SK-N-SH treated with all-trans-retinoic acid at 6 μM for 48 hours (cell line): ENCODE results near the gene XAB2.

Source experiments
- ARNTL ChIP-seq: fragments of 450-650 bp; formaldehyde crosslinking; IDR thresholded peaks from 2 replicates; pipeline ENCODE4 v1.5.0; 2020; ENCODE audit warnings: low read depth, mild to moderate bottlenecking, moderate library complexity, borderline replicate concordance
- BACH2 ChIP-seq: fragments of 250-450 bp; sonication (Bioruptor Pico); IDR thresholded peaks from 2 replicates; pipeline ENCODE4 v1.9.0; 2021; ENCODE audit warnings: mild to moderate bottlenecking, borderline replicate concordance
- CREB5 ChIP-seq: fragments of 250-450 bp; sonication (Bioruptor Pico); IDR thresholded peaks from 2 replicates; pipeline ENCODE4 v1.5.1; 2020; ENCODE audit warnings: low read depth, mild to moderate bottlenecking, moderate library complexity
- ESRRG ChIP-seq: fragments of 250-450 bp; sonication (Bioruptor Pico); IDR thresholded peaks from 2 replicates; pipeline ENCODE4 v1.6.1; 2021; ENCODE audit warnings: mild to moderate bottlenecking
- RARB ChIP-seq: fragments of 250-450 bp; sonication (Bioruptor Pico); IDR thresholded peaks from 2 replicates; pipeline ENCODE4 v1.8.0; 2021; ENCODE audit warnings: mild to moderate bottlenecking, moderate library complexity
- SNAI2 ChIP-seq: fragments of 250-450 bp; sonication (Bioruptor Pico); IDR thresholded peaks from 2 replicates; pipeline ENCODE4 v1.5.0; 2020; ENCODE audit warnings: mild to moderate bottlenecking, moderate library complexity
- TCF4 ChIP-seq: fragments of 250-450 bp; sonication (Bioruptor Pico); IDR thresholded peaks from 2 replicates; pipeline ENCODE4 v1.8.0; 2021; ENCODE audit warnings: mild to moderate bottlenecking, moderate library complexity, borderline replicate concordance
- TSHZ2 ChIP-seq: fragments of 250-450 bp; sonication (Bioruptor Pico); IDR thresholded peaks from 2 replicates; pipeline ENCODE4 v1.5.0; 2020; ENCODE audit warnings: mild to moderate bottlenecking, moderate library complexity
- ZFP3 ChIP-seq: fragments of 250-450 bp; sonication (Bioruptor Pico); IDR thresholded peaks from 2 replicates; pipeline ENCODE4 v1.5.0; 2020; ENCODE audit warnings: mild to moderate bottlenecking, moderate library complexity
- ZFP30 ChIP-seq: fragments of 450-650 bp; formaldehyde crosslinking; IDR thresholded peaks from 2 replicates; pipeline ENCODE4 v1.5.0; 2022; ENCODE audit warnings: mild to moderate bottlenecking, moderate library complexity
- ZNF70 ChIP-seq: fragments of 450-650 bp; formaldehyde crosslinking; IDR thresholded peaks from 2 replicates; pipeline ENCODE4 v1.5.0; 2020; ENCODE audit warnings: mild to moderate bottlenecking, moderate library complexity
- ZNF8 ChIP-seq: fragments of 450-650 bp; formaldehyde crosslinking; IDR thresholded peaks from 2 replicates; pipeline ENCODE4 v1.5.0; 2020; ENCODE audit warnings: mild to moderate bottlenecking, moderate library complexity
- TF ChIP-seq, protein P1 (sequence below): fragments of 250-450 bp; sonication (Bioruptor Pico); IDR thresholded peaks from 2 replicates; pipeline ENCODE4 v1.8.0; 2020; ENCODE audit warnings: mild to moderate bottlenecking, moderate library complexity, borderline replicate concordance

DNA sequence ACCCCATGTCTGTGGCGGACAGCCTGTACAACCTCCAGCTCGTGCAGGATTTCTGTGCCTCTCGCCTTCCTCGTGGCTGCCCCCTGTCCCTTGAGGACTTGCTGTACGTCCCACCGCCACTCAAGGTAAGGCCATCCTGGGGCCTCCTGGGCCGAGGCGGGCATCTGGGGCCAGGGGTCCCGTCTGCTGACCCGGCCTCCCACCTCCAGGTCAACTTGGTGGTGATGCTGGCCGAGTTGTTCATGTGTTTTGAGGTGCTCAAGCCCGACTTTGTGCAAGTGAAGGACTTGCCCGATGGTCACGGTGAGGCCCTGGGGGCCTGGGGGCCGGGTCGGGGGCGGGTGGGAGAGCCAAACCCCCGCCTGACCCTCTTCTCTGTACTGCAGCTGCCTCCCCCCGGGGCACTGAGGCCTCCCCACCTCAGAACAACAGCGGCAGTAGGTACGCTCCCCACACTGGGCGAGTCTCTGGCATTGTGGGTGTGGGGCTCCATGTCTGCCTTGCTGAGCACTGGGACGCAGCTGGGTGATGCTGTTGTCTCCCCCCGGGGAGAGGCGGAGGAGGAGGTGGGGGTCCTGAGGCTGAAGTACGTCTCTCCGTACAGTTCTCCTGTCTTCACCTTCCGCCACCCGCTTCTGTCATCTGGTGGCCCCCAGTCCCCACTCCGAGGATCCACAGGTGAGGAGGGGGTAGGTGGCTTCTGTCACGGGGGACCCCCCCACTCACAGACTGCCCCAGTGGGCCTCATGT, 18.7 kb downstream of the XAB2 start:
- TF ChIP-seq RARB (CRISPR knock-in tag), result no peak
- no peak for TF ChIP-seq CREB5 (CRISPR knock-in tag)
- TF ChIP-seq ZFP30, result no peak
- no peak for TF ChIP-seq BACH2 (CRISPR knock-in tag)
- TF ChIP-seq ZNF8 (CRISPR knock-in tag), result no peak
- TF ChIP-seq ZFP3 (CRISPR knock-in tag), result no peak
- TF ChIP-seq SNAI2 (CRISPR knock-in tag), result no peak
- TF ChIP-seq, protein P1, sequence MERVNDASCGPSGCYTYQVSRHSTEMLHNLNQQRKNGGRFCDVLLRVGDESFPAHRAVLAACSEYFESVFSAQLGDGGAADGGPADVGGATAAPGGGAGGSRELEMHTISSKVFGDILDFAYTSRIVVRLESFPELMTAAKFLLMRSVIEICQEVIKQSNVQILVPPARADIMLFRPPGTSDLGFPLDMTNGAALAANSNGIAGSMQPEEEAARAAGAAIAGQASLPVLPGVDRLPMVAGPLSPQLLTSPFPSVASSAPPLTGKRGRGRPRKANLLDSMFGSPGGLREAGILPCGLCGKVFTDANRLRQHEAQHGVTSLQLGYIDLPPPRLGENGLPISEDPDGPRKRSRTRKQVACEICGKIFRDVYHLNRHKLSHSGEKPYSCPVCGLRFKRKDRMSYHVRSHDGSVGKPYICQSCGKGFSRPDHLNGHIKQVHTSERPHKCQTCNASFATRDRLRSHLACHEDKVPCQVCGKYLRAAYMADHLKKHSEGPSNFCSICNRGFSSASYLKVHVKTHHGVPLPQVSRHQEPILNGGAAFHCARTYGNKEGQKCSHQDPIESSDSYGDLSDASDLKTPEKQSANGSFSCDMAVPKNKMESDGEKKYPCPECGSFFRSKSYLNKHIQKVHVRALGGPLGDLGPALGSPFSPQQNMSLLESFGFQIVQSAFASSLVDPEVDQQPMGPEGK (CRISPR knock-in tag), result no peak
- TF ChIP-seq ARNTL (CRISPR knock-in tag), result no peak
- TF ChIP-seq TSHZ2 (CRISPR knock-in tag), result no peak
- no peak for TF ChIP-seq TCF4
- TF ChIP-seq ESRRG (CRISPR knock-in tag), result no peak
- TF ChIP-seq ZNF70 (CRISPR knock-in tag), result no peak
